K562 (cell line): ENCODE measurements around the gene FAM83D. TPM values are rescaled to one million over a fixed set of nuclear protein-coding genes. Genes with fewer than 3 reads are reported as not detected.

Source experiments
- ATF6 ChIP-seq: sonication (generic); formaldehyde crosslinking; IDR thresholded peaks from 2 replicates; pipeline ENCODE4 v1.4.0; 2020; ENCODE audit warnings: mild to moderate bottlenecking, missing genetic modification reagents
- DIDO1 ChIP-seq: fragments of 450-650 bp; IDR thresholded peaks from 2 replicates; pipeline ENCODE4 v1.6.1; 2016; ENCODE audit warnings: low read depth, missing biosample characterization, missing genetic modification characterization
- DPF2 ChIP-seq: fragments of 450-650 bp; IDR thresholded peaks from 2 replicates; pipeline ENCODE4 v1.6.1; 2016
- FIP1L1 ChIP-seq: fragments of 200-400 bp; formaldehyde crosslinking; IDR thresholded peaks from 2 replicates; pipeline ENCODE4 v1.6.1; 2018; ENCODE audit warnings: mild to moderate bottlenecking, low read depth, low read length; ENCODE audit not compliant: poor library complexity, severe bottlenecking
- FOXJ3 ChIP-seq: sonication (generic); formaldehyde crosslinking; IDR thresholded peaks from 2 replicates; pipeline ENCODE4 v1.4.0; 2020; ENCODE audit warnings: mild to moderate bottlenecking, missing genetic modification reagents
- GTF2F1 ChIP-seq: IDR thresholded peaks from 2 replicates; pipeline ENCODE4 v1.6.1; 2011; ENCODE audit warnings: low read depth, low read length, improper control_type of control experiment
- HLTF ChIP-seq: fragments of 450-650 bp; IDR thresholded peaks from 2 replicates; pipeline ENCODE4 v1.6.1; 2016
- HMGXB4 ChIP-seq: sonication (generic); formaldehyde crosslinking; IDR thresholded peaks from 2 replicates; pipeline ENCODE4 v1.8.1; 2023; ENCODE audit warnings: mild to moderate bottlenecking, missing genetic modification reagents
- HNRNPK ChIP-seq: fragments of 200-400 bp; formaldehyde crosslinking; IDR thresholded peaks from one replicate; pipeline ENCODE4 v1.6.1; 2018; ENCODE audit warnings: mild to moderate bottlenecking, low read depth, low read length; ENCODE audit not compliant: poor library complexity, severe bottlenecking
- MCM7 ChIP-seq, 2 experiments: fragments of 450-650 bp; IDR thresholded peaks; 2 replicates each; pipeline ENCODE4 v1.6.1; 2016 to 2018
- PTBP1 ChIP-seq: fragments of 200-400 bp; formaldehyde crosslinking; IDR thresholded peaks from 2 replicates; pipeline ENCODE4 v1.6.1; 2017; ENCODE audit warnings: low read depth, low read length
- RB1 ChIP-seq: fragments of 450-650 bp; IDR thresholded peaks from 2 replicates; pipeline ENCODE4 v1.6.1; 2017; ENCODE audit warnings: low read depth, mild to moderate bottlenecking
- RUNX1 ChIP-seq: sonication (generic); IDR thresholded peaks from 2 replicates; pipeline ENCODE4 v1.6.1; 2016; ENCODE audit warnings: antibody characterized with exemption, low read depth
- TOE1 ChIP-seq, 2 experiments: fragments of 450-650 bp in 1 of 2; sonication (generic) in 1 of 2; formaldehyde crosslinking in 1 of 2; IDR thresholded peaks; 2 replicates each; pipeline versions ENCODE4 v1.7.1 to v1.8.0; 2016 to 2022; ENCODE audit warnings: borderline replicate concordance in 2 of 2, mild to moderate bottlenecking in 2 of 2, antibody characterized with exemption in 1 of 2, inconsistent platforms in 1 of 2, low read depth in 1 of 2, missing genetic modification reagents in 1 of 2, moderate library complexity in 1 of 2
- U2AF2 ChIP-seq: fragments of 200-400 bp; formaldehyde crosslinking; optimal IDR thresholded peaks from 2 replicates; pipeline ENCODE3; 2017; ENCODE audit warnings: low read depth, mild to moderate bottlenecking, low read length
- VEZF1 ChIP-seq: fragments of 200-800 bp; sonication (Bioruptor generic); IDR thresholded peaks from 2 replicates; pipeline ENCODE4 v1.6.1; 2017; ENCODE audit warnings: missing genetic modification characterization, missing compliant biosample characterization
- ZBED1 ChIP-seq: IDR thresholded peaks from 2 replicates; pipeline ENCODE4 v1.6.1; 2014
- ZFP36 ChIP-seq: fragments of 150-350 bp; IDR thresholded peaks from 2 replicates; pipeline ENCODE4 v1.6.1; 2018; ENCODE audit warnings: low read length, low read depth; ENCODE audit not compliant: partially characterized antibody
- ZNF124 ChIP-seq: sonication (generic); formaldehyde crosslinking; IDR thresholded peaks from 2 replicates; pipeline ENCODE4 v1.8.1; 2022; ENCODE audit warnings: missing genetic modification reagents
- ZNF232 ChIP-seq: sonication (generic); formaldehyde crosslinking; IDR thresholded peaks from 2 replicates; pipeline ENCODE4 v1.8.0; 2022; ENCODE audit warnings: mild to moderate bottlenecking, missing genetic modification reagents
- ZNF3 ChIP-seq: fragments of 250-450 bp; sonication (Bioruptor Pico); IDR thresholded peaks from 2 replicates; pipeline ENCODE4 v1.5.0; 2021; ENCODE audit warnings: mild to moderate bottlenecking, moderate library complexity
- ZNF707 ChIP-seq: fragments of 250-450 bp; sonication (Bioruptor Pico); conservative IDR thresholded peaks from 2 replicates; pipeline ENCODE4 v1.8.0; 2022; ENCODE audit warnings: inconsistent platforms, mild to moderate bottlenecking, moderate library complexity
- polyA plus RNA-seq, 8 experiments: library from polyadenylated mRNA; depleted of rRNA in 4 of 8; stranded (reverse) in 5 of 8; unstranded in 3 of 8; fragments of >200 nt; fragmentation: Nextera tagmentation in 2 of 8; fragmentation: Illumina TruSeq in 1 of 8; extraction: Ambion mirVana in 2 of 8; extraction: Trizol in 1 of 8; gene quantifications; 2 replicates each; pipeline versions ENCODE4 v1.2.1 to v1.2.3, GENCODE V29; 2011 to 2014; ENCODE audit warnings: inconsistent platforms in 1 of 8, missing spikeins in 1 of 8
- total RNA-seq, 7 experiments: library from RNA; depleted of rRNA in 6 of 7; stranded (reverse); fragments of >200 nt in 6 of 7; fragmentation: Illumina TruSeq in 2 of 7; extraction: Trizol in 2 of 7; gene quantifications; 2 replicates each; pipeline versions ENCODE4 v1.2.1 to v1.2.3, GENCODE V29; 2011 to 2021; ENCODE audit warnings: low replicate concordance in 1 of 7
- TF ChIP-seq, protein P1 (sequence below): fragments of 250-450 bp; sonication (Bioruptor Pico); IDR thresholded peaks from 2 replicates; pipeline ENCODE4 v1.8.0; 2022; ENCODE audit warnings: inconsistent platforms

FAM83D gene
- total and polyA plus RNA-seq, 9 of the 15 experiments (the other 6 are each of a cell fraction or from before 2014, with no cell fraction given): 8.2 to 66.1 (median 43.5) TPM

DNA sequence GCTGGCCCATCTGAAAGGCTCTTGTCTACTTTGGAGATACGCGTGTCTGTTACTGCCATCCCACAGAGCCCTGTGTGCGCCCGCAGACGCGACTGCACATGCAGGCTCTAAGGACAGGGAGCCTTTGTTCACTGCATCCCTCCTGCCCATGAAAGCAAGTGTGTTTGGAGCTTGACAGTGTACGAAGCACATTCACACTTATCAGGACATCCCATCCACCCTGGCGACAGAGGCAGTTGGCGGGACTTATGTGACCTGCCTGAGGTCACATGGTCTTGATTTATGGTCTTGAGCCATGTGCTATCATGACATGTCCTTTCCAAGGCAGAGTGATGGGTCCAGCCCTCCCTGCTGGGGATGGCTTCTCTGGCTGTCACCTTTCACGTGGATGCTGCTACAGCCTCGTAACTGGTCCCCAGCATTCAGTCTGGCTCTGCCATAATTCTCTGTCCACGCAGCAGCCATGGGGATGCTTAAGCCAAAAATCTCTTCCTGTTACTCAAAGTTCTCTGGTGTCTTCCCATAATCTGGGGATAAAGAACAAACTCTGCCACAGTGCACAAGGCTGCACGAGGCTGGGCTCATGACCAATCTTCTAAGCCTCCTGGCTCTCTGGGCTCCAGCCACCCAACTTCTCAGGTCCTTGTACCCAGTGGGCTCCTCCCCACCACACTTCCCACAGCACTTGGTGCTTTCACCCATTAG is 36.3 kb upstream of the FAM83D start (continued):
- TF ChIP-seq, protein P1, sequence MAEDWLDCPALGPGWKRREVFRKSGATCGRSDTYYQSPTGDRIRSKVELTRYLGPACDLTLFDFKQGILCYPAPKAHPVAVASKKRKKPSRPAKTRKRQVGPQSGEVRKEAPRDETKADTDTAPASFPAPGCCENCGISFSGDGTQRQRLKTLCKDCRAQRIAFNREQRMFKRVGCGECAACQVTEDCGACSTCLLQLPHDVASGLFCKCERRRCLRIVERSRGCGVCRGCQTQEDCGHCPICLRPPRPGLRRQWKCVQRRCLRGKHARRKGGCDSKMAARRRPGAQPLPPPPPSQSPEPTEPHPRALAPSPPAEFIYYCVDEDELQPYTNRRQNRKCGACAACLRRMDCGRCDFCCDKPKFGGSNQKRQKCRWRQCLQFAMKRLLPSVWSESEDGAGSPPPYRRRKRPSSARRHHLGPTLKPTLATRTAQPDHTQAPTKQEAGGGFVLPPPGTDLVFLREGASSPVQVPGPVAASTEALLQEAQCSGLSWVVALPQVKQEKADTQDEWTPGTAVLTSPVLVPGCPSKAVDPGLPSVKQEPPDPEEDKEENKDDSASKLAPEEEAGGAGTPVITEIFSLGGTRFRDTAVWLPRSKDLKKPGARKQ (CRISPR knock-in tag): no peak
- TF ChIP-seq RB1 (peak; percentile 85; the same call in 1 of the 2 replicates), DIDO1 (tag) (no peak), RUNX1 (no peak), TOE1 (IDR thresholded peaks at IDR 0.05; ENCODE audit: borderline replicate concordance) (peak; percentile 86; the same call in 1 of the 2 replicates), TOE1 (CRISPR knock-in tag; IDR thresholded peaks at IDR 0.05; ENCODE audit: borderline replicate concordance, low read depth) (no peak), HMGXB4 (CRISPR knock-in tag) (no peak), ZNF124 (CRISPR knock-in tag) (no peak), VEZF1 (0 out of 2 replicates have a peak, but pooled peaks have one; percentile 26), ZNF3 (CRISPR knock-in tag) (no peak), HNRNPK (no peak), U2AF2 (no peak), ATF6 (no peak), PTBP1 (no peak), HLTF (no peak), MCM7 (IDR thresholded peaks at IDR 0.05) (no peak), DPF2 (0 out of 2 replicates have a peak, but pooled peaks have one; percentile 23), ZFP36 (no peak), GTF2F1 (no peak), FOXJ3 (CRISPR knock-in tag) (no peak), FIP1L1 (no peak), ZBED1 (peak; percentile 99), ZNF707 (CRISPR knock-in tag) (no peak), ZNF232 (CRISPR knock-in tag) (no peak)
